ENCODE data around the gene NKX3-2. TPM values are rescaled to one million over a fixed set of nuclear protein-coding genes. Genes with fewer than 3 reads are reported as not detected.

NKX3-2 gene
- total RNA-seq, 1 donor from 2014 or later, result under 0.01 TPM

DNA sequence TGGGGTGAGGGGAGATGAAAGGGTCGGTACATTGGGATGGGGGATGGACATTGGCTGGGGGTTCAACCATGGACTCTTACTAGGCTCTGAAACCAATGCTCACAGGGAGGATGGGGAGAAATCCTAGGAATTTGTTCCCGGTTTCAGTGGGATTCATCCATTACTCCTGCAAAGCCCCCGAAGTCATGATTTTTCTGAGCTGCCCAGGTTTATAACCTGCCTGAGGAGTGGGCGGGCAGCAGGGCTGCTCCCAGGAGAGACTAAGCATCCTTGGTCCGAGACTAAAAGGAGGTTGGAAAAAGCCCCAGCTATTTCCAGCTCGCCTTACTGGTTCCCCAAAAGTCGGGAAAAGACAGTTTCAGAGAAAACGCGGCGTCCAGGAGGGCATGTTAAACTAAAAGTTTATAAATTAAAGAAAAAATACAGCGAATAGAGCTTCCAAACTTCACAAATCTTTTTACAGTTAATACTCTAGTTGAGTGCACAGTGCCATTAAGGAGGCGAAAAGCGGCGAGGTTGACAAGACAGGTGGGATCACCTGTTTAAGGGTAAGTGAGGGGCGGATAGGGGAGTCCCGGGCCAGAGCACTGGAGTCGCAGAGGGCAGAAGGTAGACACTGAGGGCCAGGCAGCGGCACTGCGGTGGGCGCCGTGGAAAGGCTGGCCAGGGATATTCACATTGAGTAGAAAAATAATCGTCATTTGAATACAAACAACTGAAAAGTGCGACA, 3.7 kb downstream of the NKX3-2 start:
- DNase-seq (ENCODE audit: low read depth) (no peak), FAIRE-seq (no peak)
- Histone ChIP-seq H3K4me3 (ENCODE audit: low read depth, low read length) (no peak overlapping the region), H3K27me3 (ENCODE audit: control insufficient read depth, insufficient read depth, low read length) (peaks cover 76% of the 10 kb centered on the region), H3K36me3 (ENCODE audit: control insufficient read depth, insufficient read depth, low read length) (no peaks in the 10 kb centered on the region)
- TF ChIP-seq, protein P1, sequence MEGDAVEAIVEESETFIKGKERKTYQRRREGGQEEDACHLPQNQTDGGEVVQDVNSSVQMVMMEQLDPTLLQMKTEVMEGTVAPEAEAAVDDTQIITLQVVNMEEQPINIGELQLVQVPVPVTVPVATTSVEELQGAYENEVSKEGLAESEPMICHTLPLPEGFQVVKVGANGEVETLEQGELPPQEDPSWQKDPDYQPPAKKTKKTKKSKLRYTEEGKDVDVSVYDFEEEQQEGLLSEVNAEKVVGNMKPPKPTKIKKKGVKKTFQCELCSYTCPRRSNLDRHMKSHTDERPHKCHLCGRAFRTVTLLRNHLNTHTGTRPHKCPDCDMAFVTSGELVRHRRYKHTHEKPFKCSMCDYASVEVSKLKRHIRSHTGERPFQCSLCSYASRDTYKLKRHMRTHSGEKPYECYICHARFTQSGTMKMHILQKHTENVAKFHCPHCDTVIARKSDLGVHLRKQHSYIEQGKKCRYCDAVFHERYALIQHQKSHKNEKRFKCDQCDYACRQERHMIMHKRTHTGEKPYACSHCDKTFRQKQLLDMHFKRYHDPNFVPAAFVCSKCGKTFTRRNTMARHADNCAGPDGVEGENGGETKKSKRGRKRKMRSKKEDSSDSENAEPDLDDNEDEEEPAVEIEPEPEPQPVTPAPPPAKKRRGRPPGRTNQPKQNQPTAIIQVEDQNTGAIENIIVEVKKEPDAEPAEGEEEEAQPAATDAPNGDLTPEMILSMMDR (IDR thresholded peaks at IDR 0.05; ENCODE audit: insufficient read depth, low read length, severe bottlenecking), result no peak

DNA sequence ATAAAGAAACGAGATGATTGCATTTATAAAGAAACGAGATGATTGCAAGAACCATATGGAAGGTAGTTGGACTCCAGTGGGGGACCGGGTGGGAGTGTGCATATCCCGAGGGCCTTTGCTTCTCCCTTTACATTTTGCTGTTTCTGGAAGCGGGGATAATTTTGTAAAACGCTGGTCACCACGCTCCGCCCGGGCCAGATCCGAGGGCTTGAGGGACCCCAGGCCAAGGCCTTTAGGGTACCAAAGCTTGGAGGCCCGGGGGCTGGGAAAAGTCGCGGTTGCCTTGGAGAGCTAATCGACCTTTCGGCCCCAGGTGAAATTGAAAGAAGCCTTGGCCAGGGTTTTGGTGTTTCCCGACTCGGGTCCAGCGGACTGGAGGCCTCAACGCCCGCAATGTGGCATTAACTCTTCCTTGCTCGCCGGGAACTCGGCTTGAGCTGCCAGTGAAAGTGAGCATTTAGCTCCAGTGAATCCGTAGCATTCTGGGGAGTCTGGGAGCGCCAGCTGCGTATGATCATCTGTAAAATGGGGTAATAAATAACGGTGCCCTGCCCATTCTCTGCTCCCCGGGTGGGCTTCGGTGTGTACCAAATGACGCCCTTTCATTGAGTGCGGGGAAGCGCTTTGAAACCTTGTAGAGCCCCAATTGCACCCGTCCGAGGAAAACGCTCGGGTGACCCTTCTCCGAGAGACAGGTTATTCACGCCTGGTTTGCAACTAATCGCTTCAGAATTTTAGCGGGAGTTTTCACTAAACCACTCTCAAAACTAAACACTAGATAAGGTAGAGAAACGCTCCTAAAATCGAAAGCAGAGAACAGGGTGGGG, 4.5 kb downstream of the NKX3-2 start:
- TF ChIP-seq, protein P1 (IDR thresholded peaks at IDR 0.05; ENCODE audit: insufficient read depth, low read length, severe bottlenecking), result no peak
- FAIRE-seq (no peak), DNase-seq (ENCODE audit: low read depth) (no peak)
- Histone ChIP-seq H3K27me3 (ENCODE audit: control insufficient read depth, insufficient read depth, low read length) (peaks cover 82% of the 10 kb centered on the region), H3K36me3 (ENCODE audit: control insufficient read depth, insufficient read depth, low read length) (no peaks in the 10 kb centered on the region), H3K4me3 (ENCODE audit: low read depth, low read length) (no peak overlapping the region)

DNA sequence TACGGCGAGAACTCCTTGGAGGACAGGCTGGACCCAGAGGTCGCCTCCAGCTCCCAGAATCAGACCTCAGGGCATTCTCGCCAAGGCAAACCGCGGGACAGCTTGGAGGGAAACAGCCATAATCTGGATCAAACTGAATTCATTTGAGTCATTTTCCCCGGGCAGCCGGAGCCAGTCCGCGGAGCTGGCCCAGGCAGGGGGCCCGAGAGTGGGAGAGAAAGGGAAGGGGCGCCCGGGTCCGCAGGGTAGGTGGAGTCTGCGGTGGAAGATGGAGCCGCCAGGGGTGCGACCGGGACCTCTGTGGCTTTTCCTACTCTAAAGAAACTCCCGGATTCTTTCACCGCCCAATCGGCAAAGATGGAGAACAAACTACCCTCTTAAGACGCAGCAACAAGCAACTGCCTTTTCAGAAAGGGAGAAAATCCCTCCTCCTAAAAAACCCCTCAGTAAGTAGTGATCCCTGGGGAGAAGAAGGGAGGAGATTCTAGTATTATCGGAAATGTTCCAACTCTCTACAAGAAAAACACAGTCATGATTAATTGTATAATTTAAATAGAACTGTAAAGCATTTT, 5.2 kb downstream of the NKX3-2 start:
- H3K4me3 ChIP-seq (ENCODE audit: low read depth, low read length), result no peak overlapping the region
- no peak for FAIRE-seq
- H3K36me3 ChIP-seq (ENCODE audit: control insufficient read depth, insufficient read depth, low read length), result no peaks in the 10 kb centered on the region
- H3K27me3 ChIP-seq (ENCODE audit: control insufficient read depth, insufficient read depth, low read length), result peaks cover 89% of the 10 kb centered on the region
- DNase-seq (ENCODE audit: low read depth), result no peak
- TF ChIP-seq, protein P1 (IDR thresholded peaks at IDR 0.05; ENCODE audit: insufficient read depth, low read length, severe bottlenecking), result no peak

DNA sequence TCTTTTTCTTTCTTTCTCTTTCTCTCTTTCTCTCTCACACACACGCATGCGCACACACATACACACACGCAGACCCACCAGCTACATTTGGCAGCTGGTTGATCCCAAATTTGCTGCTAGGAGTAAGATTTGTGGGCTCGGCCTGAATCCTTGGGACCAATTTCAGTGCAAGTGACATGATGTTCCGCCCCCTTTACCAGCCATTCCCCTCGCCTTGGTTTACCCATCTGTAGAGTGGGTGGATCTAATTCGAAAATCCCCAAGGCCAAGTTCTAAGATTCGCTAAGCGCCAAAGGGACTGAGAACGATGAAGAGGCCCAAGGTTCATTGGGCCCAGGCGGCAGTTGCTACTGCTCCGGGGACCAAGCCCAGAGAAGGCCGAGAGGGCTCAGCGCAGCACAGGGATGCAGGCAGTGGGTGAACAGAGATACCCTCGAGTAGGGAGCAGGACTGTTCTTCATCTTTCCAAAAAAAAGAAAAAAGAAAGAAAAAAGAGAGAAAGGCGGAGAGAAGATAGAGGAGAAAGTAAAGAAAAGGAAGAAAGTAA, 5.8 kb downstream of the NKX3-2 start:
- TF ChIP-seq, protein P1 (IDR thresholded peaks at IDR 0.05; ENCODE audit: insufficient read depth, low read length, severe bottlenecking), result no peak
- Histone ChIP-seq H3K36me3 (ENCODE audit: control insufficient read depth, insufficient read depth, low read length) (no peaks in the 10 kb centered on the region), H3K4me3 (ENCODE audit: low read depth, low read length) (no peak overlapping the region), H3K27me3 (ENCODE audit: control insufficient read depth, insufficient read depth, low read length) (peaks cover 91% of the 10 kb centered on the region)
- DNase-seq (ENCODE audit: low read depth) (no peak), FAIRE-seq (no peak)

DNA sequence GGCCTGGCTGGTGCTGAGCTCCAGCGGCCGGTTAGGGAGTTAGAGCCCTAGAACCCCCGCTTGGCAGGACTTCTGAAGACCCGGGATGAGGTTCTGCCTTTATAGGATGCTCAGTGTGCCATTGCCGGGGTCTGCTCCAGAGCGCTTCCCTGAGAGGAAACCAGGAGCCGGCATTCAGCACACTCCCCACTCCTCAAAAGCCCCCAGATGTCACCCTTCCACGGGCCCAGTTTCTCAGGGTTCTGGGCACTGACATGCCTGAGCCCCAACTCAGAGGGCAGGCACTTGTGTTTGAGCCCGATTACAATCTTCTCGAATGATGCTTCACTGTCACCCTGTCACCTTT, 6.5 kb downstream of the NKX3-2 start:
- no peak for DNase-seq (ENCODE audit: low read depth)
- Histone ChIP-seq H3K4me3 (ENCODE audit: low read depth, low read length) (no peak overlapping the region), H3K27me3 (ENCODE audit: control insufficient read depth, insufficient read depth, low read length) (peaks cover 90% of the 10 kb centered on the region), H3K36me3 (ENCODE audit: control insufficient read depth, insufficient read depth, low read length) (no peaks in the 10 kb centered on the region)
- TF ChIP-seq, protein P1 (IDR thresholded peaks at IDR 0.05; ENCODE audit: insufficient read depth, low read length, severe bottlenecking), result no peak
- no peak for FAIRE-seq

All from bronchial epithelial cell (primary cell).